A172 (cell line): ENCODE results near the gene CASP4. TPM values are rescaled to one million over a fixed set of nuclear protein-coding genes. Genes with fewer than 3 reads are reported as not detected.
"Not testable (repeated sequence)": the region's sequence is repeated elsewhere in the genome, so short reads cannot be mapped to it uniquely, and the experiment has no call there.

ENCODE experiments used
- DNase-seq: peaks from one replicate; pipeline ENCODE4 v3.0.0-alpha.2; 2015; ENCODE audit warnings: low spot score
- total RNA-seq: library from RNA; depleted of rRNA; stranded (reverse); fragments of >200 nt; shearing (Covaris generic); gene quantifications from 2 replicates; pipeline ENCODE4 v1.2.3, GENCODE V29; 2014; rRNA removed

CASP4 gene
- 64.9 and 89.0 TPM in 2 replicates for total RNA-seq

GRCh38 chr11:104968355-104968855 is at the start of gene CASP4:
CASP4 (minus strand) TSS chr11:104968574; CDS start chr11:104968525, 49 bp downstream.
- peak; percentile 53 for DNase-seq

- no peak for DNase-seq
Observed at GRCh38 chr11:105007463-105007862, 39.1 kb upstream of the CASP4 start.

- no peak for DNase-seq
Observed at GRCh38 chr11:105005451-105005845, 37.1 kb upstream of the CASP4 start.

- no peak for DNase-seq
Observed at GRCh38 chr11:105004021-105004420, 35.6 kb upstream of the CASP4 start.

GRCh38 chr11:105003151-105003550 is 34.8 kb upstream of the CASP4 start:
- no peak for DNase-seq

- DNase-seq, result no peak
Observed at GRCh38 chr11:105000797-105001196, 32.4 kb upstream of the CASP4 start.

- peak; percentile 54 for DNase-seq
Observed at GRCh38 chr11:105000167-105000566, 31.8 kb upstream of the CASP4 start.

GRCh38 chr11:104999721-105000120 is 31.3 kb upstream of the CASP4 start:
- DNase-seq, result no peak

GRCh38 chr11:104997288-104997687 is 28.9 kb upstream of the CASP4 start:
- peak; percentile 35 for DNase-seq

- DNase-seq, result no peak
Observed at GRCh38 chr11:104995001-104995408, 26.6 kb upstream of the CASP4 start.

- no peak for DNase-seq
Observed at GRCh38 chr11:104992781-104993180, 24.4 kb upstream of the CASP4 start.

GRCh38 chr11:104991994-104992393 is 23.6 kb upstream of the CASP4 start:
- DNase-seq, result no peak

GRCh38 chr11:104984808-104985207 is 16.4 kb upstream of the CASP4 start:
- no peak for DNase-seq

- DNase-seq, result no peak
Observed at GRCh38 chr11:104979839-104980238, 11.5 kb upstream of the CASP4 start.

GRCh38 chr11:104973616-104974015 is 5.2 kb upstream of the CASP4 start:
- DNase-seq, result no peak

- not testable (repeated sequence) for DNase-seq
Observed at GRCh38 chr11:104972924-104973323, 4.5 kb upstream of the CASP4 start.

GRCh38 chr11:104970756-104971155 is 2.4 kb upstream of the CASP4 start:
- no peak for DNase-seq

GRCh38 chr11:104968856-104969776 is 742 bp upstream of the CASP4 start:
- DNase-seq, result peak; percentile 53

- peak; percentile 2 for DNase-seq
Observed at GRCh38 chr11:104967534-104968354, 630 bp downstream of the CASP4 start.

GRCh38 chr11:104965735-104966134 is 2.6 kb downstream of the CASP4 start:
- no peak for DNase-seq

GRCh38 chr11:104964247-104964646 is 4.1 kb downstream of the CASP4 start:
- no peak for DNase-seq

GRCh38 chr11:104962852-104963251 is 5.5 kb downstream of the CASP4 start:
- no peak for DNase-seq
